Thyroid gland (tissue), 4 donors: ENCODE data around the gene COL25A1. TPM values are rescaled to one million over a fixed set of nuclear protein-coding genes. Genes with fewer than 3 reads are reported as not detected.

ENCODE experiments used
- DNase-seq, 2 donors: peaks; one replicate each; pipeline ENCODE4 v3.0.0-alpha.2; 2019
- H3K27ac ChIP-seq, 3 donors: fragments of 200-600 bp; sonication (generic); 1 replicate in 2 of 3; 2 replicates in 1 of 3; pipeline ENCODE4 v1.5.1; 2016 to 2019; ENCODE audit warnings: mild to moderate bottlenecking in 1 of 3, moderate library complexity in 1 of 3
- H3K27me3 ChIP-seq: fragments of 200-600 bp; sonication (generic); one replicate; pipeline ENCODE4 v1.5.1; 2019
- H3K36me3 ChIP-seq, 2 donors: fragments of 200-600 bp; sonication (generic); one replicate each; pipeline ENCODE4 v1.5.1; 2016 to 2019
- H3K4me1 ChIP-seq, 2 donors: fragments of 200-600 bp; sonication (generic); one replicate each; pipeline ENCODE4 v1.5.1; 2017 to 2019
- H3K4me3 ChIP-seq, 3 donors: fragments of 200-600 bp; sonication (generic); replicated peaks in 1 of 3; 1 replicate in 2 of 3; 2 replicates in 1 of 3; pipeline ENCODE4 v1.5.1; 2016; ENCODE audit warnings: mild to moderate bottlenecking in 1 of 3
- H3K9me3 ChIP-seq: fragments of 200-600 bp; sonication (generic); one replicate; pipeline ENCODE4 v1.5.1; 2017
- POLR2A ChIP-seq, 2 donors: fragments of 450-650 bp; IDR thresholded peaks; one replicate each; pipeline ENCODE4 v1.6.1; 2017; ENCODE audit warnings: antibody characterized with exemption in 2 of 2, mild to moderate bottlenecking in 2 of 2, moderate library complexity in 1 of 2
- WGBS, 2 donors: methylation state at CpG; one replicate each; pipeline ENCODE4 v1.1.5; 2017; 5-methylcytosine and 5-hydroxymethylcytosine counted together
- intact Hi-C: fragments of 100-400 bp; cut with DNase I; formaldehyde crosslinking; loops from one replicate; pipeline ENCODE4 v1.15.1; 2023
- total RNA-seq, 4 donors: library from RNA; depleted of rRNA; stranded (reverse); fragments of >200 nt; gene quantifications; one replicate each; pipeline ENCODE4 v1.2.3, GENCODE V29; 2016
- TF ChIP-seq, protein P1 (sequence below), 6 experiments: fragments of 200-600 bp in 3 of 6; fragments of 450-650 bp in 3 of 6; sonication (generic) in 3 of 6; IDR thresholded peaks; one replicate each; pipeline ENCODE4 v1.5.1; 2016 to 2019; ENCODE audit warnings: antibody characterized with exemption in 6 of 6, mild to moderate bottlenecking in 2 of 6, inconsistent platforms in 1 of 6, moderate library complexity in 1 of 6

COL25A1 gene
- total RNA-seq, 4 donors from 2014 or later, result 5.5 to 21.0 (median 7.1) TPM

- Histone ChIP-seq H3K27ac (no peak overlapping the region), H3K27me3 (no peaks in the 10 kb centered on the region), H3K4me1 (no peaks in the 10 kb centered on the region), H3K4me3 (no peak overlapping the region), H3K9me3 (no peaks in the 10 kb centered on the region), H3K36me3 (no peaks in the 10 kb centered on the region)
- TF ChIP-seq, protein P1, sequence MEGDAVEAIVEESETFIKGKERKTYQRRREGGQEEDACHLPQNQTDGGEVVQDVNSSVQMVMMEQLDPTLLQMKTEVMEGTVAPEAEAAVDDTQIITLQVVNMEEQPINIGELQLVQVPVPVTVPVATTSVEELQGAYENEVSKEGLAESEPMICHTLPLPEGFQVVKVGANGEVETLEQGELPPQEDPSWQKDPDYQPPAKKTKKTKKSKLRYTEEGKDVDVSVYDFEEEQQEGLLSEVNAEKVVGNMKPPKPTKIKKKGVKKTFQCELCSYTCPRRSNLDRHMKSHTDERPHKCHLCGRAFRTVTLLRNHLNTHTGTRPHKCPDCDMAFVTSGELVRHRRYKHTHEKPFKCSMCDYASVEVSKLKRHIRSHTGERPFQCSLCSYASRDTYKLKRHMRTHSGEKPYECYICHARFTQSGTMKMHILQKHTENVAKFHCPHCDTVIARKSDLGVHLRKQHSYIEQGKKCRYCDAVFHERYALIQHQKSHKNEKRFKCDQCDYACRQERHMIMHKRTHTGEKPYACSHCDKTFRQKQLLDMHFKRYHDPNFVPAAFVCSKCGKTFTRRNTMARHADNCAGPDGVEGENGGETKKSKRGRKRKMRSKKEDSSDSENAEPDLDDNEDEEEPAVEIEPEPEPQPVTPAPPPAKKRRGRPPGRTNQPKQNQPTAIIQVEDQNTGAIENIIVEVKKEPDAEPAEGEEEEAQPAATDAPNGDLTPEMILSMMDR (IDR thresholded peaks at IDR 0.05), result no peak
- no peak for TF ChIP-seq POLR2A (IDR thresholded peaks at IDR 0.05)
- intact Hi-C loops, result no loop called here
- no peak for DNase-seq
- WGBS, 2 donors, result 83 to 93% methylated on average over 2 of the region's 2 CpGs
These were observed 25.2 kb upstream of the COL25A1 start for GRCh38 chr4:109327641-109328040.

DNA sequence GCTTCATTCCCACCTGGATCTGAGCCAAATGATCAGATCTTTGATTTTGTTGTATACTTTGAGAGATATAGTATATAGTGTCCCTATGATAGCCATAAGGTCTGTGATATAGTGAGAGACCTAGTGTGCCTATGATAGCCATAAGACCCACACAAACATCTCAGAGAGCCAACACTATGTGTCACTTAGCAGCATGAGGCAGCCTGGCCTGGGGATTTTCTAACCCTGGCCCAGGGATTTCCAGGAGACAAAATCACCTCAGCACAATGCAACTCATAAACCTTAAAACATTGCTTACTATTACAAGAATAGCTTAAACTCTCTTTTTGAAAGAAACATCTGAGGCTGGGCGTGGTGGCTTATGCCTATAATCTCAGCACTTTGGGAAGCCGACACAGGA, 23.2 kb upstream of the COL25A1 start:
- intact Hi-C loops, result no loop called here
- TF ChIP-seq POLR2A (IDR thresholded peaks at IDR 0.05), result no peak
- TF ChIP-seq, protein P1 (IDR thresholded peaks at IDR 0.05), result no peak
- H3K27me3 ChIP-seq, result no peaks in the 10 kb centered on the region
- no peak overlapping the region for H3K27ac ChIP-seq
- no peak for DNase-seq
- WGBS, 2 donors, result 86 to 94% methylated on average over 2 of the region's 2 CpGs
- no peaks in the 10 kb centered on the region for H3K36me3 ChIP-seq
- H3K9me3 ChIP-seq, result no peaks in the 10 kb centered on the region
- H3K4me1 ChIP-seq, result no peaks in the 10 kb centered on the region
- H3K4me3 ChIP-seq, result no peak overlapping the region

DNA sequence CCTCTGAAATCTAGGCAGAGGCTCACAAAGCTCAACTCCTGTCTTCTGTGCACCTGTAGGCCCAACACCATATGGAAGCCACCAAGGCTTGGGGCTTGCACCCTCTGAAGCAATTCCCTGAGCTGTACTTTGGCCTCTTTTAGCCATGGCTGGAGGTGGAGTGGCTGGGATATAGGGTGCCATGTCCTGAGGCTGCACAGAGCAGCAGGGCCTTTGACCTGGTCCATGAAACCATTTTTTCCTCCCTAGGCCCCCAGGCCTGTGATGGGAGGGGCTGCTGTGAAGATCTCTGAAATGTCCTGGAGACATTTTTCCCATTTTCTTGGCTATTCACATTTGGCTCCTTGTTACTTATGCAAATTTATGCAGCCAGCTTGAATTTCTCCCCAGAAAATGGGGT, 20.9 kb upstream of the COL25A1 start:
- no peak overlapping the region for H3K4me3 ChIP-seq
- no peak for TF ChIP-seq POLR2A (IDR thresholded peaks at IDR 0.05)
- TF ChIP-seq, protein P1 (IDR thresholded peaks at IDR 0.05), result no peak
- intact Hi-C loops, result no loop called here
- no peaks in the 10 kb centered on the region for H3K9me3 ChIP-seq
- peaks cover 2 to 9% of the 10 kb centered on the region in 2 donors for H3K4me1 ChIP-seq
- DNase-seq, result no peak
- H3K27me3 ChIP-seq, result no peaks in the 10 kb centered on the region
- no peaks in the 10 kb centered on the region for H3K36me3 ChIP-seq
- no peak overlapping the region for H3K27ac ChIP-seq

- TF ChIP-seq, protein P1 (IDR thresholded peaks at IDR 0.05), result no peak
- no peak for TF ChIP-seq POLR2A (IDR thresholded peaks at IDR 0.05)
- no peak for DNase-seq
- Histone ChIP-seq H3K27me3 (no peaks in the 10 kb centered on the region), H3K9me3 (no peaks in the 10 kb centered on the region), H3K4me3 (no peak overlapping the region), H3K36me3 (no peaks in the 10 kb centered on the region), H3K27ac (no peak overlapping the region), H3K4me1 (peaks cover 10 to 15% of the 10 kb centered on the region in 2 donors)
- intact Hi-C loops, result no loop called here
- WGBS, 2 donors, result 92 to 96% methylated on average over 1 of the region's 1 CpG
These were observed 18.8 kb upstream of the COL25A1 start for GRCh38 chr4:109321232-109321631.

DNA sequence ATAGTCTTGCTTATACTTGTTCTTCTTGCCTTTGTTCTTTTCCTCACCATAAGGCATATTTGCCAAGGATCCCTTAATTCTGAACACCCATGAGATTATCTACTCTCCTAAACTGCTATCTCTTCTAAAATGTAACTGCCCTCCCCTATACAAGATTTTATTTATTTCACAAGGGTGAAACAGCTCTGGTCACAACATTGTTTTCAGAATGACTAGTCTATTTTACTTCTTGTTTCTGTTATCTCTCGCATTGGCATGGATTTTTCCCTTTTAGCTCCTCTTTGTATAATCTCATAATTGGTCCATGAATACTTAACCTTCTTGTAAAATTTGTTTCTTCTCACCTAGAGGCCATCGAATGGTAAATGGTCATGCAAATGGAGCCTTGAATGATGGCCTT, 17.2 kb upstream of the COL25A1 start:
- DNase-seq, result no peak
- intact Hi-C loops, result no loop called here
- H3K27me3 ChIP-seq, result no peaks in the 10 kb centered on the region
- WGBS, 2 donors, result 82 to 98% methylated on average over 2 of the region's 2 CpGs
- no peaks in the 10 kb centered on the region for H3K36me3 ChIP-seq
- no peak overlapping the region for H3K27ac ChIP-seq
- H3K9me3 ChIP-seq, result no peaks in the 10 kb centered on the region
- no peak for TF ChIP-seq POLR2A (IDR thresholded peaks at IDR 0.05)
- TF ChIP-seq, protein P1 (IDR thresholded peaks at IDR 0.05), result no peak
- H3K4me1 ChIP-seq, result peaks cover 10 to 15% of the 10 kb centered on the region in 2 donors
- H3K4me3 ChIP-seq, result no peak overlapping the region
